IPS DF 6.9 (cell line): ENCODE results near the gene ACO2.

Experiments used
- DNase-seq: peaks from one replicate; pipeline ENCODE4 v3.0.0-alpha.2; 2013; ENCODE audit warnings: low read depth, low spot score
- H3K27ac ChIP-seq: one replicate; pipeline ENCODE4 v1.5.1; 2013; ENCODE audit warnings: low read length, control low read depth
- H3K27me3 ChIP-seq: 2 replicates; pipeline ENCODE4 v1.6.1; 2013; ENCODE audit warnings: mild to moderate bottlenecking, low read length; ENCODE audit not compliant: control insufficient read depth, insufficient read depth
- H3K36me3 ChIP-seq: 2 replicates; pipeline ENCODE4 v1.6.1; 2013; ENCODE audit warnings: low read length; ENCODE audit not compliant: control insufficient read depth, insufficient read depth
- H3K4me1 ChIP-seq: 2 replicates; pipeline ENCODE4 v1.6.1; 2013; ENCODE audit warnings: low read length; ENCODE audit not compliant: control insufficient read depth, insufficient read depth
- H3K4me3 ChIP-seq: 2 replicates; pipeline ENCODE4 v1.5.1; 2013; ENCODE audit warnings: mild to moderate bottlenecking, low read length
- H3K9me3 ChIP-seq: 2 replicates; pipeline ENCODE4 v1.6.1; 2013; ENCODE audit warnings: low read length, inconsistent platforms; ENCODE audit not compliant: control insufficient read depth, insufficient read depth
- WGBS: extraction: QIAGEN DNeasy Blood & Tissue Kit; methylation state at CpG from one replicate; pipeline ENCODE4 v1.1.7; 2013; ENCODE audit warnings: mixed read lengths, missing lambda C conversion rate; ENCODE audit not compliant: insufficient read length, insufficient coverage; 5-methylcytosine and 5-hydroxymethylcytosine counted together

ACO2 gene

DNA sequence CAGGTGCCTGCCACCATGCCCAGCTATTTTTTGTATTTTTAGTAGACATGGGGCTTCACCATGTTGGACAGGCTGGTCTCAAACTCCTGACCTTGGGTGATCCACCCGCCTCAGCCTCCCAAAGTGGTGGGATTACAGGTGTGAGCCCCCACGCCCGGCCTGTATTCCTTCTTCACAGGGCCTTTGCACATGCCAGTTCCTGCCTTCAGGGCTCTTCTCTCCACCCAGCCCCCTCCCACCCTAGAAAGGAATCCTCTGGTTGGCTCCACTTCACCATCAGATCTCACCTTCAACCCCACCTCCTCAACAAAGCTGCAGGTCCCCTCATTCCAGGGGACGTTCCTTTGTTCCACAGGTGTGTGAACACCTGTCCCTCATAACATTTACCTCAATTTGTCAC, 73.3 kb downstream of the ACO2 start:
- Histone ChIP-seq H3K9me3 (no peaks in the 10 kb centered on the region), H3K27ac (no peak overlapping the region), H3K36me3 (0 out of 2 replicates have a peak, but pooled peaks cover 3% of the 10 kb centered on the region), H3K4me3 (no peak overlapping the region), H3K27me3 (no peaks in the 10 kb centered on the region), H3K4me1 (peaks cover 3% of the 10 kb centered on the region)
- no CpG with 5 or more reads among the region's 4 CpGs for WGBS
- no peak for DNase-seq

DNA sequence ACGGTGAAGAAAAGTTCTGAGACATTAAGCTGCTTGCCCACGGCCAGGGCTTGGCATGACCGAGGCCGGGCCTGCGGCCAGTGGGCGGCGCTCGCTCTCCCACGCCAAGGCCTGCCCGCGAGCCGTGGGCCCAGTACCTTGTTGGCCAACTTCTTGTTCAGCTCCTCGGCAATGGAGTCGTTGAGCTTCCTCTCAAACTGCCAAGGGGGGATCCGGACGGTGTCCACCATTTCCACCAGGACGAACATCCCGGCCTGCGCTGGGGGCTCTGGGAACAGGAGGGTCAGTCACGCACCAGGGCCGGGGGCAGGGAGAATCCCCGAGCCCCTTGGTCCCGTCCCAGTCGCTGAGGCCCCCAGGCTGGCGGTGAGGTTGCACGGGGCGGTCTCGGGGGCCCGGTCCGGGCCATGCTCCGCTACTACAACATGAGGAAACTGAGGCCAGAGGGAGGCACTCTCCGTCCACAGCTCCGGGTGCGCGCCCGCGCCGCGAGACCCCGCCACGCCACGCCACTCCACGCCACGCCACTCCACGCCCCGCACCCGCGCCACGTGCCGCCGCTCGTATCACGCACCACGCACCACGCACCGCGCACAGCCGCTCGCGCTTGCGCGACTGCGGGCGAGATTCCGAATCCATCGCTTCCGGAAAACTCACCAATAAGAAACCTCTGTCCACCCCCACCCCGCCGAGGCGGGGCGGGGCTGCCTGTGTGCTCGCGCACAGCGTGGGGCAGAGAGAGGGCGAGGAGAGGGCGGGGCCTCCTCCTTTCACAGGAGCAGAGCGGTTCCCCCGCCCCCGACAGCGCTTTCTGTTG, 75.1 kb downstream of the ACO2 start, which contains the start of gene POLR3H:
TSS of gene POLR3H (minus strand) at position 617 of the 817 bp plus-strand sequence. CDS start at position 248, 369 bp downstream.
- Histone ChIP-seq H3K27me3 (no peaks in the 10 kb centered on the region), H3K27ac (no peak within 1 kb of the TSS), H3K4me1 (peaks cover 1% of the 10 kb centered on the region; the same call in 1 of the 2 replicates), H3K9me3 (no peaks in the 10 kb centered on the region), H3K4me3 (peak within 1 kb of the TSS; percentile 97), H3K36me3 (0 out of 2 replicates have a peak, but pooled peaks cover 3% of the 10 kb centered on the region)
- no CpG with 5 or more reads among the region's 80 CpGs for WGBS
- peak; percentile 89 for DNase-seq

DNA sequence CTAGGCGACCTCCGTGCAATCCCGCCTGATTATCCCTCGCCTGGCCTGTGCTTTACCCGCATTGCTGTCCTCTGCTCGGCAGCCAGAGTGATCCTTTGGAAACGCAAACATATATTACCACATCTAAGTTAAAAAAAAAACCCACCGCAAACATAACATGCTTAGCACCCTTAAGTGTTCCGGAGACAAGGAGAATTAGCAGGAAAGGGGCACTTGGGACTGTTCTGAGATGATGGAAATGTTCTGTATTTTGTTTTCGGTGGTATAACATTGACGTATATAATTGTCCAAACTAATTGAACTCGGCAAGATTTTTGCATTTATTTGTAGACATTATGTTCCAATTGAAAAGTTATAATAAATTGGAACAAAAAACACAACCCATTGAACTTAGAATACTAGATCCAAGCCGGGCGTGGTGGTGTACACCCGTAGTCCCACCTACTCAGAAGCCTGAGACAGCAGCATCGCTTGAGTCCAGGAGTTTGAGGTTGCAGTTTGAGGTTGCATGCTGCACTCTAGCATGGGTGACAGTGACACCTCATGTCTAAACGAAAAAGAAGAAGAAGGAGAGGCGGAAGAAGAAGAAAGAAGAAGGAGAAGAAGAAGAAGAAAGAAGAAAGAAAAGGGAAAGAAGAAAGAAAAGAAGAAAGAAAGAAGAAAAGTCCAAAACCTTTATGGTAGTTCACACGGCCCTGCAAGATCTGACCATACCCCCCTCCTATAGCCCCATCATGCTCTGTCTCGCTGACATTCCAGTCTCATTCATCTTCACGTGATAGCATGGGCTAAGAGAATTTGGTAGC, 76.0 kb downstream of the ACO2 start:
- Histone ChIP-seq H3K27me3 (no peaks in the 10 kb centered on the region), H3K27ac (no peak overlapping the region), H3K36me3 (0 out of 2 replicates have a peak, but pooled peaks cover 3% of the 10 kb centered on the region), H3K4me3 (no peak overlapping the region; the same call in 1 of the 2 replicates), H3K4me1 (peaks cover 1% of the 10 kb centered on the region; the same call in 1 of the 2 replicates), H3K9me3 (no peaks in the 10 kb centered on the region)
- no peak for DNase-seq
- WGBS = no CpG with 5 or more reads among the region's 21 CpGs

- H3K9me3 ChIP-seq = no peaks in the 10 kb centered on the region
- H3K27ac ChIP-seq = no peak overlapping the region
- no CpG with 5 or more reads among the region's 5 CpGs for WGBS
- DNase-seq = no peak
- no peaks in the 10 kb centered on the region; the same call in 1 of the 2 replicates for H3K4me1 ChIP-seq
- no peaks in the 10 kb centered on the region for H3K27me3 ChIP-seq
- H3K4me3 ChIP-seq = no peak overlapping the region
- H3K36me3 ChIP-seq = no peaks in the 10 kb centered on the region
These were observed 79.9 kb downstream of the ACO2 start for GRCh38 chr22:41548830-41549211.

DNA sequence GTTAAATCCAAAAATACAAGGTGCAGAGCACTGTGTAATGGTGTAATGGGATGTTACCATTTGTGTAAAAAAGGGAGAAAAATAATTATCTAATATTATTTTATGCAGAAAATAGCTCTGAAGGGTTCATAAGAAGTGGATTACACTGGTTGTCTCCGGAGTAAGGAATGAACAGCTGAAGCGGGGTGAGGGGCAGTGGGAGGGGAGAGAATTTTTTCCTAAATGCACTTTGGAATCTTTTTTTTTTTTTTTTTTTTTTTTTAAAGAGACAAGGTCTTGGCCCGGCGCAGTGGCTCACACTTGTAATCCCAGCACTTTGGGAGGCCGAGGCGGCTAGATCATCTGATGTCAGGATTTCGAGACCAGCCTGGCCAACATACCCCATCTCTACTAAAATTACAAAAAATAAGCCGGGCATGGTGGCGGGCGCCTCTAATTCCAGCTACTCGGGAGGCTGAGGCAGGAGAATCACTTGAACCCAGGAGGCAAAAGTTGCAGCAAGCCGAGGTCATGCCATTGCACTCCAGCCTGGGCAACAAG, 82.1 kb downstream of the ACO2 start:
- H3K27ac ChIP-seq = no peak overlapping the region
- no CpG with 5 or more reads among the region's 12 CpGs for WGBS

DNA sequence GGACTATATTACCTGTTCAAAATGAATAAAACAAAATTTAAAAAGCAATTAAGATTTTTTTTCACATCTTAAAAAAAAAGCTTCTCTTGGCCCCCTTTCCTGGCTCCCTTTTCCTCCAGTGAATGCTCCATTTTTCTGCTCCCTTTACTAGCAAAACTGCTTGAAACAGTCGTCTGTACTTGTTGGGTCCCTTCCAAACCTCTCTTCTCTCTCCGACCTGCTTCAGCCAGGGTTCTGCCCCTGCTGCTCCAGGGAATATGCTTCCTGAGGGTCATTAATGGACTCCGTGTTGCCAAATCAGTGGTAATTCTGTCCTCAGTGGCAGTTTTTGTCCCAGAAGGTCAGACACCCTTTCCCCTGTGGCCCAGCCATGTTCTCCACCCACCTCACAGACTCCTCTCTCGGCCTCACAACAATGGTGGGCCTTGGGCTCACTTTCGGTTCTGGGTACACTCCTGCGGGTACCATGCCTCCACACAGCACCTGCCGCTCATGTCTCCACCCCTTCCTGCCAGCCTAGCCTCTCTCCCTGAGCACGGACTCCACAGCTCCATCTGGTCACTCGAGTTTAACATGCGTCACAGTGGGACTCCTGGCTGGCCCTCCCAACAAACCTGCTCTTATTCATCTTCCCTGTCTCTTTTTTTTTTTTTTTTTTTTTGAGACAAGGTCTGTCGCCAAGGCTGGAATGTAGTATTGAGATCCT, 83.1 kb downstream of the ACO2 start:
- H3K27me3 ChIP-seq = no peaks in the 10 kb centered on the region
- H3K27ac ChIP-seq = no peak overlapping the region
- no peaks in the 10 kb centered on the region for H3K4me1 ChIP-seq
- no peak overlapping the region for H3K4me3 ChIP-seq
- H3K36me3 ChIP-seq = no peaks in the 10 kb centered on the region
- H3K9me3 ChIP-seq = no peaks in the 10 kb centered on the region
- WGBS = no CpG with 5 or more reads among the region's 11 CpGs
- DNase-seq = no peak

More for the DNA sequence above, 82.1 kb downstream of the ACO2 start:
- Histone ChIP-seq H3K4me1 (no peaks in the 10 kb centered on the region), H3K36me3 (no peaks in the 10 kb centered on the region), H3K9me3 (no peaks in the 10 kb centered on the region), H3K27me3 (no peaks in the 10 kb centered on the region), H3K4me3 (no peak overlapping the region)
- no peak for DNase-seq

DNA sequence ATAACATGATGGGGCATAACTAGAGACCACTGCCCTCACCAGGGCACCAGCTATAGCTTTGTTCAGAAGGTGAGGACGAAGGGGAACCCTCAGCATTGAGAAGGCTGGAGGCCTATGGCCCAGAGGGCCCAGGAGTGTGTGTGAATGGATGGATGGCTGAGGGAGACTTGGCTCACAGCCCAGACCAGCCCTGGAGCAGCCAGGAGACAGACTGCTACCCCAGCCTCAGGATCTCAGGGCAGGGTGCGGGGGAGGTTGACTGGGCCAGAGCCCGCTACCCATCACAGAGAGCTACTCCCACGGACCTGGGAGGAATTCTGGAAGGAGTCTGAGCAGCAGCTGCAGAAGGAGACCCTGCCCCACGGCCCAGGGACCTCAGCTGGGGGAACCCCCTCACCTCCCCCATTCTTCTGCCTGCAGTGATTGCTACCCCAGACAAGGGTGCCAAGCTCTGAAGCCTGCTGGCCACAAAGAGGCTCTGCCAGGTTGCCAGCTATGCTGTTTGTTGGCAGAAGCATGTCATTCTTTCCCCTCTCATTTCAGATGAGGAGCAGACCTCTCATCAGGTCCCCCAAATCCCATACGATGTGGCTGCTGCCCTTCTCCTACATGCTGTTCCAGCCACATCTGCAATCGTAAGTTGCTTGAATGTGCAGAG, 86.5 kb downstream of the ACO2 start:
- no peak for DNase-seq
- H3K4me1 ChIP-seq = no peaks in the 10 kb centered on the region
- H3K9me3 ChIP-seq = no peaks in the 10 kb centered on the region
- no peak overlapping the region for H3K27ac ChIP-seq
- no peaks in the 10 kb centered on the region for H3K27me3 ChIP-seq
- H3K36me3 ChIP-seq = no peaks in the 10 kb centered on the region
- no CpG with 5 or more reads among the region's 7 CpGs for WGBS
- H3K4me3 ChIP-seq = no peak overlapping the region

DNA sequence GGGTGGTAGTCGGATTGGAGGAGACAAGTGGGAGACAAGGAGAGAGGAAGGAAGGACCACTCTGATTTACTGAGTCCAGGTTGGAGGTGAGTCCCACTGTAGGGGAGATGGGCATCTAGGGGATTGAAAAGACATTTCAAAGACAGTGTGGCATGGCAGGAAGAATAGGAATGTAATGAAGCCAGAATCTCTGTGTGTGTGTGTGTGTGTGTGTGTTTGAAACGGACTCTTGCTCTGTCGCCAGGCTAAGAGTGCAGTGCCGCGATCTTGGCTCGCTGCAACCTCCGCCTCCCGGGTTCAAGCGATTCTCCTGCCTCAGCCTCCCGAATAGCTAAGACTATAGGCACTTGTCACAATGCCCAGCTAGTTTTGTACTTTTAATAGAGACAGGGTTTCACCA, 87.6 kb downstream of the ACO2 start:
- no peak overlapping the region for H3K27ac ChIP-seq
- no peaks in the 10 kb centered on the region for H3K36me3 ChIP-seq
- H3K4me3 ChIP-seq = no peak overlapping the region
- no CpG with 5 or more reads among the region's 10 CpGs for WGBS
- H3K27me3 ChIP-seq = no peaks in the 10 kb centered on the region
- no peak for DNase-seq
- H3K9me3 ChIP-seq = no peaks in the 10 kb centered on the region
- peaks cover 3% of the 10 kb centered on the region for H3K4me1 ChIP-seq

DNA sequence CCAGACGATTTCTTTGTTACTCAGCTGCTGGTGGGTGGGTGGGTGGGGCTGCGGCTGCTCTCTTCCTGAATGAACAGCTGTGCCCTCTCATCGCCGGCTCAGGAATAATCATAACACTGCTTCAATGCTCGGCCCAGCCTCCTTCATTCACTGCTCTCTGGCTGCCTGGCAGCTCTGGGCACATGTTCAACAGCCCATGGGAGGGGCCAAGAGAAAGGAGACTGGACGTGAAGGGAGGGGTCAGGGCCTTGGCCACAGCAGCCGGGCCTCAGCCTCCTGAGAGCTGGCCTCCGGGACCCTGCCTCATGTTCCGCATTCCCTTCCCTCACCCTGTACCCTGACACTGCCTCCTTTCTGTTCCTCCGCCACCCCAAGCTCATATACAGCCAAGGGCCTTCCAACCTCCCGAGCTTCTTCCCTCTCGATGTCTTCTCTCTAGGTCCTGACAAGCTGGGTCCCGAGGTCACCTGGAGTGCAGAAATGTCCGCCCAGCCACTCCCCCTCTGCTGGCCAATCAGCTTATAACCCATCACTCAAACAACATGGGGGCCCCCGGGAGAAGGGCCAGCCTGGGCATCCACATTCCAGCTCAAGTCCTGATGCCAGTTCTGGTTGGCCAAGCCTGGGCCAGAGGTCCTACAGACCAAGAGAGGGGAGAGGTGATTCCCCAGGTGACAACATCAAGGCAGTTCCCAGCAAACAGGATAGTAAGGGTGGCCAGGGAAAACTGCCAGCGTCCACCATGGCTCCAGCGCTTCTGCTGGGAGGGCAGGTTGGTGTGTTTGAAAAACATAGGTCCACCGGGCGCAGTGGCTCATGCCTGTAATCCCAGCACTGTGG, 88.7 kb downstream of the ACO2 start:
- Histone ChIP-seq H3K4me3 (no peak overlapping the region), H3K9me3 (no peaks in the 10 kb centered on the region), H3K36me3 (no peaks in the 10 kb centered on the region), H3K4me1 (peaks cover 9% of the 10 kb centered on the region), H3K27ac (no peak overlapping the region), H3K27me3 (no peaks in the 10 kb centered on the region)
- no CpG with 5 or more reads among the region's 19 CpGs for WGBS
- DNase-seq = no peak
